Brain microvascular endothelial cell (primary cell): ENCODE measurements around the gene ABLIM1.

Source experiments
- DNase-seq: peaks from one replicate; pipeline ENCODE4 v3.0.0-alpha.2; 2020
- H3K27ac ChIP-seq: fragments of 250-450 bp; sonication (Bioruptor Pico); 2 replicates; pipeline ENCODE4 v1.5.1; 2020; ENCODE audit warnings: mild to moderate bottlenecking, moderate library complexity
- H3K27me3 ChIP-seq: fragments of 250-450 bp; sonication (Bioruptor Pico); replicated peaks from 2 replicates; pipeline ENCODE4 v1.5.1; 2020; ENCODE audit warnings: mild to moderate bottlenecking
- H3K36me3 ChIP-seq: fragments of 250-450 bp; sonication (Bioruptor Pico); replicated peaks from 2 replicates; pipeline ENCODE4 v1.5.1; 2020; ENCODE audit warnings: mild to moderate bottlenecking
- H3K4me3 ChIP-seq: 2 replicates; pipeline ENCODE4 v1.5.1; 2011; ENCODE audit warnings: low read depth, mild to moderate bottlenecking, control low read depth, low read length, moderate library complexity
- in situ Hi-C: cut with HindIII; loops from 2 replicates; pipeline ENCODE4 v1.10.0; 2017; ENCODE audit warnings: low sequenced_read_pairs, low pct_ligation_motif_present
- TF ChIP-seq, protein P1 (sequence below): IDR thresholded peaks from 2 replicates; pipeline ENCODE4 v1.5.1; 2011; ENCODE audit warnings: low read depth, mild to moderate bottlenecking, moderate library complexity, low read length, control low read depth, inconsistent platforms; ENCODE audit errors: missing control alignments

The ABLIM1 gene

DNA sequence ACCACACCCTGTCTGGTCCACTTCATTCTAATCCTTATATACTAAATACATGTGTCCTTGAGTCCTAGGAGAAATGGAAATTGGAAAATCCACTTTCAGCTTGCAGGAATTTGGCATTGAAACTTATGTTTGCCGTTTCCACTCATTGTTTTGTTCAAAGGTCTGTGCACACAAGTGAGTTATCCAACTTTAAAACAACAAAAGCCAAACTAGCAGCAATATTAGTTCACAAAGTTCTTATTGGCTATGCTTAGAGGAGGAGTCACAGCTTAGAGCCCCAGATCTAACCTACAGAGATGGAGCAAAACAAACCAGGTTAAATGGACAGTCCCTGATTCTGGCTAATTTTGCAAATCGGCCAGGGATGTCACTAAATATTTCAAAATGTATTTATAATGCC, 209.2 kb downstream of the ABLIM1 start:
- TF ChIP-seq, protein P1, sequence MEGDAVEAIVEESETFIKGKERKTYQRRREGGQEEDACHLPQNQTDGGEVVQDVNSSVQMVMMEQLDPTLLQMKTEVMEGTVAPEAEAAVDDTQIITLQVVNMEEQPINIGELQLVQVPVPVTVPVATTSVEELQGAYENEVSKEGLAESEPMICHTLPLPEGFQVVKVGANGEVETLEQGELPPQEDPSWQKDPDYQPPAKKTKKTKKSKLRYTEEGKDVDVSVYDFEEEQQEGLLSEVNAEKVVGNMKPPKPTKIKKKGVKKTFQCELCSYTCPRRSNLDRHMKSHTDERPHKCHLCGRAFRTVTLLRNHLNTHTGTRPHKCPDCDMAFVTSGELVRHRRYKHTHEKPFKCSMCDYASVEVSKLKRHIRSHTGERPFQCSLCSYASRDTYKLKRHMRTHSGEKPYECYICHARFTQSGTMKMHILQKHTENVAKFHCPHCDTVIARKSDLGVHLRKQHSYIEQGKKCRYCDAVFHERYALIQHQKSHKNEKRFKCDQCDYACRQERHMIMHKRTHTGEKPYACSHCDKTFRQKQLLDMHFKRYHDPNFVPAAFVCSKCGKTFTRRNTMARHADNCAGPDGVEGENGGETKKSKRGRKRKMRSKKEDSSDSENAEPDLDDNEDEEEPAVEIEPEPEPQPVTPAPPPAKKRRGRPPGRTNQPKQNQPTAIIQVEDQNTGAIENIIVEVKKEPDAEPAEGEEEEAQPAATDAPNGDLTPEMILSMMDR, result no peak
- DNase-seq, result no peak
- Histone ChIP-seq H3K4me3 (no peak overlapping the region), H3K27ac (no peak overlapping the region), H3K36me3 (no peaks in the 10 kb centered on the region), H3K27me3 (no peaks in the 10 kb centered on the region)
- in situ Hi-C loops, result no loop called here

DNA sequence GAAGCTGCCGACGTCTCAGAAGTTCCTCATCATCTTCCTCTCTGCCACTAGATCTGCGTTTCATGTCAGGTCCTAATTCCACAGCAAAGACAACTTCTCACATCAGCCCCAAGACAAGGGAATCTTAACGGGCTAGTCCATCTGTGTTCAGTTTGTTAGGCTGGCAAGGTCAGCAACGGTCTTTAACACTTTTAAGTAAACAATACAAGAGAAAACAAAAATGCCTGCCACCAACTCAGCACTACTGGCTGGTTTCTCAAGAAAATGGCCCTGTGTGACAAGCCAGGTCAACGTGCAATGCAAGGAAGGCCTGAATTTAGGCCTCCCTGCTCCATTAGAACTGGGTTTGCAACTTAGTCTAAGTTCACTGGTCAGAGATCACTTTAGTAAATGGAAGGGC, 212.7 kb downstream of the ABLIM1 start:
- H3K4me3 ChIP-seq, result no peak overlapping the region
- no peaks in the 10 kb centered on the region for H3K36me3 ChIP-seq
- no peak for DNase-seq
- in situ Hi-C loops, result no loop called here
- TF ChIP-seq, protein P1, result no peak
- H3K27me3 ChIP-seq, result no peaks in the 10 kb centered on the region
- H3K27ac ChIP-seq, result no peak overlapping the region

DNA sequence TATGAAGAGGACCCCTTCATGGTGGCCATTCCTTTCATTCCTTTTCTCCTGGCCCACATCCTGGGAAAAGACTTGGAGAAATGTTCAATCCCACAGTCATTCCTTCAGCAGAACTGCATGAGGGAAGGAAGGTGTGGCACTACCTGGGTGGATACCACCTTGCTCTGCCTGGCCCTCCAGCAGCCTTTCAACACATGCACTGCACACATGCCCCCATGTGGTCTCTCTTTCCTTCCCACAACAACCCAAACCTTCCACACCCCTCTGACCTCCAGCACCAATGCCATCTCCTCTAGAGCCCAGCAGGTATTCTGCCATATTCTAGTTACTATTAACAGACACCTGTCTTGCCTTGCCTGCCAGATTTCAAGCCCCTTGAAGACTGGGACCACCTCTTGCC, 213.3 kb downstream of the ABLIM1 start:
- H3K36me3 ChIP-seq, result no peaks in the 10 kb centered on the region
- TF ChIP-seq, protein P1, result no peak
- no peak for DNase-seq
- in situ Hi-C loops, result no loop called here
- H3K4me3 ChIP-seq, result no peak overlapping the region
- no peaks in the 10 kb centered on the region for H3K27me3 ChIP-seq
- H3K27ac ChIP-seq, result no peak overlapping the region

DNA sequence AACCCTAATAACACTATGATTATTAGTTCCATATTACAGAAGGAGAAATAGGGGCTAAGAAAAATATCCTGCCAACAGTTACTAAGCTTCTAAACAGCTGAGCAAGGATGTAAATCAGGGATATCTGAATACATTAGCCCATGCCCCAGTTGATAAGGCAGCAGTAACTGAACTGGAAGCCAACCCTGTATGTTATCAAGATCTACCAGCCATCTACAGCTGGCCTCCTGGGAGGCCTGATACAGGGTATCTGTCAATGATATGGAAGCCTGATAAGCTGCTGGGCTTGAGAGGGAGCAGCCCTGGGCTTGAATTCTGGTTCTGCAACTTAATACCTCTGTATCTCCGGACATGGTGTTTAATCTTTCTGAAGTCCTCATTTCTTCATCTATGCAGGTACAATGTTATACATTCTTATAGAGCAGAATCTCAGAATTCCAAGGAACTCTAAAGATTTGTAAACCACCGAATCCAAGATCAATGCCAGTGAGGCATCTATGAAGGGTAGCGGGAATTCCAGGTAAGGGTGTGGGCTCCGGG, 215.9 kb downstream of the ABLIM1 start:
- Histone ChIP-seq H3K4me3 (no peak overlapping the region), H3K27me3 (no peaks in the 10 kb centered on the region), H3K36me3 (no peaks in the 10 kb centered on the region), H3K27ac (no peak overlapping the region)
- TF ChIP-seq, protein P1, result no peak
- in situ Hi-C loops, result no loop called here
- no peak for DNase-seq

DNA sequence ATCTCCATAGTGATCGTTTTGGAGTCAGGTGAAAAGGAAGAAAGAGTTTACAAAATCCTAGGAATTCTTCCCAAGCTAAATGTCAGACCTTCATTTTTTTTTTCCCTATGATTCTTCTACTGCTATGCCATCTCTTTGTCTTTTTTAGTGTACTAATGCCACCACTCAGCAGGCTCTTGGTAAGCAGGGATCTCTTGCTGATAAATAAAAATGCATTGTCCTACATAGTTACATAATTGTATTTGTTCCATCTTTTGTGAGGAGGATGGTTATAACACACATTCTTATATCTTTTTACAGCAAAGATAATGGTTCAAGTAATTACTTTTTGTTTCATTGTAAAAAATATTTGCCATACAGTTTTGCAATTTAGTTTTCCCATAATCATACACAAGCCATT, 217.0 kb downstream of the ABLIM1 start:
- Histone ChIP-seq H3K27ac (no peak overlapping the region), H3K4me3 (no peak overlapping the region), H3K27me3 (no peaks in the 10 kb centered on the region), H3K36me3 (no peaks in the 10 kb centered on the region)
- TF ChIP-seq, protein P1, result no peak
- DNase-seq, result no peak
- in situ Hi-C loops, result no loop called here
